Measurements from ENCODE around the gene EGLN1.

- TF ChIP-seq GATA2 (IDR thresholded peaks at IDR 0.05; ENCODE audit: low read depth, low read length) (no peak), GATA3 (IDR thresholded peaks at IDR 0.05; ENCODE audit: low read depth, low read length) (no peak)
Measured at GRCh38 chr1:231324660-231325059, 97.4 kb downstream of the EGLN1 start.

Measured in SH-SY5Y (cell line).